GM19372 (cell line): Measurements from ENCODE around the gene KCTD17.

ENCODE experiments used
- ATAC-seq: cut with Tn5 transposase; IDR thresholded peaks from one replicate; pipeline ENCODE4 v1.9.1; 2021; ENCODE audit warnings: mild to moderate bottlenecking, low read depth, moderate library complexity; ENCODE audit not compliant: unreplicated experiment

KCTD17 gene

GRCh38 chr22:37098976-37099591 is 47.5 kb downstream of the KCTD17 start:
- no peak for ATAC-seq

- ATAC-seq, result no peak
These were observed 49.1 kb downstream of the KCTD17 start for GRCh38 chr22:37100589-37101127.

DNA sequence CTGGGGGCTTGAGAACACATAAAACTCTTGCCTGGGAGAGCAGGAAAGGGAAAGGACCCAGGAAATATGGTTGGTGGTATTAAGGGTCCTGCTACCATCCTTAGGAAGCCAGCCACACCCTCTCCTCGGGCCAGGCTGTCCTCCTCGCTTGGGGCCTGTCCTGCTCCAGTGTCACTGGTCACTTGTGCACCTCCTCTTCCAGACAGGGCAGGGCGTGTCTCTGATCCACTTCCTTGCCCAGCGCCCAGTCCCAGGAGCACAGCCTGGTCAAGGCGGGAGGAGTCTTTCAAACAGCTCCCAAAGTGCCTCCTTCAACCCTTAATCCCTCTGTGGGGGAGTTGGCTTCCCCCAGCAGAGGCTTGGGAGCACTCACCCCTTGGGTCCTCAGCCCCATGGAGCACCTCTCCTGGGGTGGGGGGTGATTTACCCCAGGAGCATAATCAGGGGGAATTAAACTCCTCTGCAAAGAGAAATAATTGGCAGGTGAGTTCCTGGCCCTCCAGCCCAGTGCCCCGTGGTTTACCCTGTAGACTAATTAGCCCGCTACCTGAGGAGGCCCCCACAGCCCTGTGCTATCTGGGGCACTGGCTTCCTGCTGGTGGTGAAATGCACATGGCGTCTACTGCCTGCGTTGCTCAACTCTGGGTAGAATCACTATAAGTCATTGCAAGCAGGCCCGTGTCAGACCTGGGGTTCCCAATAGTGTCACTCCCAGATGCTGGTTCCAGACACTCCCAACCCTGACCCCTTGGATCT is 49.9 kb downstream of the KCTD17 start:
- no peak for ATAC-seq

DNA sequence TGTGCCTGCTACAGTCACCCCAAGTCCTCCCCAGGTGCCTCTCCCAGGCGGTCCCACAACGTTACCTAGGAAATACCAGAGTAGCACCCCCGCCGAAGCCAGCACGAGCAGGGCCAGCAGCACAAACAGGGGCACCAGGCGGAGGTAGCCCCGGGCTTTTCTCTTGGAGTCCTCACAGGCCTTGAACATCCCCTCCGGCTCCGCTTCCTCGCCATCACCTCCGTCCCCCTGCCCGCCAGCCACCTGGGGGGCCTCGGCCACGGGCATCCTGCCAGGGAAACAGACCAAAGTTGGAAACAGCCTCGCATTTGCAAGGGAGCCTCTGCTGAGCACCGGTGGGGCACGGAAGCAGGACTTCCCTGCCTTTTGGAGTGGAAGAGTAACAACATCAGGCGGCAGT is 51.6 kb downstream of the KCTD17 start:
- no peak for ATAC-seq

DNA sequence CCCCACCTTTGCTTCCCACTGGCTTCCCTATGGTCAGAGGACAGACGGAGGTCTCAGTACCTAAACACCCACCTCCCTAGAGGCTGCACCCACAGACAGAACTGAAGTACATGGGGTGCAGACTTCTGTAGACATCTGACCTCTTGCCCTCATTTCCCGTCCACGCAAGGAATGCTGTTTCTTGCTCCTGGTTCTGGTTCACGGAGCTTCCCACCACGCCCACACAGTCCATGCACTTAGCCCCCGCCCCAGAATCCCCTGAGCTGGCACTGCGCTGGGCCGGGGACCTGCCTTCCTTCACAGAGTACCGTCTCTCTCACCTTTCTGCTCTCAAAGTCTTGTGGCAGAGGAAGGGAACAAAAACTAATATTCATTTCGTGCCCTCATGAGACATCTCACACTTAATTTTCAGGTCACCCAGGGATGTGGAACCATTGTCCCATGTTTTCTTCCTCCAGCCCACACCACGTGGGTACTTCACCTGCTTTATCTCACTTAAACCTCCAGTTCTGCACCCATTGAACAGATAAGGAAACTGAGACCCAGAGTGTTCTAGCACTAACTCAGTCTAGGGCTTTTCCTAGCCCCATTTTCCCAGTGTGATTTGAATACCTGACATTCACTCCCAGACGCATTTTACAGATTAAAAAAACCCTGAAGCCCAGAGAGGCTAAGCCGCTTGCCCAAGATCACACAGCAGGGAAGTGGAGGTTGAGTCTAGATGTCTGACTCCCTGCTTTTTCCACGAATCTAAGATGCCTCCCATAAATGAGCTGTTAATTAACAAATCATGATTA is 52.3 kb downstream of the KCTD17 start:
- ATAC-seq, result no peak

DNA sequence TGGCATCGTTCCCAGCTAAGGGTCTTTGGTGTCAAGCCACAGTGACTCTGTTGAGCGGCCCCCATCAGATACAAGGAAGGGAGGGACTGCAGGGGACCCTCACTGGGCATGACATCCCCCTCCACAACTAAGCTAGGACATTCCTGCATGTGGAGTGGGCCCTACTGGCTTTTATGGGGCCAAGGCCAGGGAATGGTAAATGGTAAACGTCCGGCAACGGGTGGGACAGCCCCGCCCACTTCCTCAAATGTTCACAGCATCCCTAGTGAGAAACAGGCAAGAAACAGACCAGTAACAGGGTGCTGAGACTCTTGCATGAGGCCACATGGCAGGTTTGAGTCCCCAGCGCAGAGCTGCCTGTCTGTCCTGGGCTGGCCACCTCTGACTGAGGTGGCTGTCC is 53.6 kb downstream of the KCTD17 start:
- no peak for ATAC-seq

GRCh38 chr22:37105990-37106389 is 54.4 kb downstream of the KCTD17 start:
- no peak for ATAC-seq

- no peak for ATAC-seq
These were observed 56.5 kb downstream of the KCTD17 start for GRCh38 chr22:37107816-37108621.

DNA sequence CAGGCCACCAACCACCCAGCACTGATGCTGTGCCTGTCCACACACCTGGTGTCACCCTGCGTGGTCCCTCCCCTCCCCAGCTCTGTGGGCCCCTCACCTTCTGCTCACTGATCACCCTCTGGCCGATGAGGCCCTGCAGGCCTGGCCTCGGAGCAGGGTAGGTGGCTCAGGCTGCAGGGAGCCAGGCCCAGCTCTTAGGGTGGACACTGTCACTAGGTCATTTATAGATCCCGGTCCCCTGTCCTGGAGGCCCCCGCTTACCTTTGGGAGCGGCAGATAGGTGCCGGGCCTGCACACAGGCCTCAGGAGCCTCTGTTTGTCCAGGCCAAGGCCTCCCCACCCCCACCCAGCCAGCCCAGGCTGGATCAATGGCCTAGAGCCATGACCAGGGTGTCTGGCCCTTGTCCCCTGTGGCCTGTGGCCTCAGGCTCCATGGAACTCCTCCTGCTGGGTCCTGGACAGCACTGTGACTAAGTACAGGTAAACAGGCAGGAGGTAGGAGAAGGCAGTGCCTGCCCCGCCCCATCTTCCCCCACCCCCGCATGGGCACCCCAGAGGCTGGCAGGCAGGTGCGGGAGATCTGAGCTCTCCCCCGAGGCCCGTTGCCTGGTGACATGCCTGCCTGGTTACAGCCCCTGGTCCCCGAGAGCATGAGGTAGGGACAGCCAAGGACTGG is 57.8 kb downstream of the KCTD17 start, which contains the start of gene TMPRSS6:
Gene TMPRSS6, minus strand, starts transcription at position 472 of the 676 bp plus-strand sequence. CDS start 6,296 bp downstream, outside the sequence.
- ATAC-seq, result no peak

GRCh38 chr22:37111156-37111717 is 59.7 kb downstream of the KCTD17 start:
- ATAC-seq, result no peak

DNA sequence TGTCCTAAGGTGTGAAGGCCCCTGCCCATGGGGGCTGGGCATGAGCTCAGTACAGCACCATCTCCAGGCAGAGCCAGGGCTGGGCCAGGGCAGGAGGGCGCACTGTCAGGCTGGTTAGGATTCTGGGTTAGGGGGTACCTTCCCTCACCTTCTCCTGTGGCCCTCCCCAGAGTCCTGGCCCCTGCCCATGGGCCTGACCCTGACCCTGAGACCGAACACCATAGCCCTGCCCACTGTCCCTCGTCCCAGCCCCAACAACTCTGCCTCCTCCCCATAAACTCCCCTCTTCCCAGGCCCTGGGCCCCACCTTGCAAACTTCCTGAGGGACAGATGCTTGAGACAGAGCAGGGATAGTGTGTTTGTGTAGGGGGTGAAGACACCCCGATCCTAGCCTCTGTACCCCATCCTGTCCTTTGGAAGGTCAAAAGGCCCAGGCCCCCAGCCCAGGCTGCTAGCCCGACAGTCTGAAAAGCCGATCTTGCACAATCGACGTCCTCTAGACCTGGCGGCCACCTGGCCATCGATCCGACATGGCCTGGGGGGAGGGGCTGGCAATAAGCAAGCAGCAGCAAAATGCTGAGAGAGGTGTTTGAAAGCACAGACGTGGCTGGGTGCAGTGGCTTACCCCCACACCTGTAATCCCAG is 60.7 kb downstream of the KCTD17 start:
- no peak for ATAC-seq
